SK-N-SH treated with all-trans-retinoic acid at 6 μM for 48 hours (cell line): ENCODE results near the gene HSDL1.

Source experiments
- ATAC-seq: fragments of 200-7000 bp; cut with Tn5 transposase; 3 replicates; pipeline ENCODE4 v1.9.1; 2020; ENCODE audit warnings: mild to moderate bottlenecking, moderate library complexity
- BACH2 ChIP-seq: fragments of 250-450 bp; sonication (Bioruptor Pico); IDR thresholded peaks from 2 replicates; pipeline ENCODE4 v1.9.0; 2021; ENCODE audit warnings: mild to moderate bottlenecking, borderline replicate concordance
- CSDC2 ChIP-seq: fragments of 250-450 bp; sonication (Bioruptor Pico); IDR thresholded peaks from 2 replicates; pipeline ENCODE4 v1.5.0; 2020; ENCODE audit warnings: mild to moderate bottlenecking, moderate library complexity
- ESRRG ChIP-seq: fragments of 250-450 bp; sonication (Bioruptor Pico); IDR thresholded peaks from 2 replicates; pipeline ENCODE4 v1.6.1; 2021; ENCODE audit warnings: mild to moderate bottlenecking
- GLIS3 ChIP-seq: fragments of 250-450 bp; sonication (Bioruptor Pico); IDR thresholded peaks from 2 replicates; pipeline ENCODE4 v1.5.0; 2020; ENCODE audit warnings: mild to moderate bottlenecking, moderate library complexity
- ISL1 ChIP-seq: fragments of 250-450 bp; sonication (Bioruptor Pico); IDR thresholded peaks from 2 replicates; pipeline ENCODE4 v2.1.2; 2022; ENCODE audit warnings: mild to moderate bottlenecking, moderate library complexity
- OSR1 ChIP-seq: fragments of 250-450 bp; sonication (Bioruptor Pico); IDR thresholded peaks from 2 replicates; pipeline ENCODE4 v1.8.0; 2022; ENCODE audit warnings: moderate library complexity, mild to moderate bottlenecking, inconsistent platforms
- PPARA ChIP-seq: fragments of 250-450 bp; sonication (Bioruptor Pico); IDR thresholded peaks from 2 replicates; pipeline ENCODE4 v1.5.0; 2020; ENCODE audit warnings: mild to moderate bottlenecking, borderline replicate concordance
- RARB ChIP-seq: fragments of 250-450 bp; sonication (Bioruptor Pico); IDR thresholded peaks from 2 replicates; pipeline ENCODE4 v1.8.0; 2021; ENCODE audit warnings: mild to moderate bottlenecking, moderate library complexity
- SNAI2 ChIP-seq: fragments of 250-450 bp; sonication (Bioruptor Pico); IDR thresholded peaks from 2 replicates; pipeline ENCODE4 v1.5.0; 2020; ENCODE audit warnings: mild to moderate bottlenecking, moderate library complexity
- TCF4 ChIP-seq: fragments of 250-450 bp; sonication (Bioruptor Pico); IDR thresholded peaks from 2 replicates; pipeline ENCODE4 v1.8.0; 2021; ENCODE audit warnings: mild to moderate bottlenecking, moderate library complexity, borderline replicate concordance
- TOX ChIP-seq: fragments of 250-450 bp; sonication (Bioruptor Pico); IDR thresholded peaks from 2 replicates; pipeline ENCODE4 v1.8.0; 2021; ENCODE audit warnings: mild to moderate bottlenecking, moderate library complexity, borderline replicate concordance
- ZC3H10 ChIP-seq: fragments of 250-450 bp; sonication (Bioruptor Pico); IDR thresholded peaks from 2 replicates; pipeline ENCODE4 v1.5.1; 2021; ENCODE audit warnings: mild to moderate bottlenecking, moderate library complexity
- ZFP3 ChIP-seq: fragments of 250-450 bp; sonication (Bioruptor Pico); IDR thresholded peaks from 2 replicates; pipeline ENCODE4 v1.5.0; 2020; ENCODE audit warnings: mild to moderate bottlenecking, moderate library complexity
- ZFP30 ChIP-seq: fragments of 450-650 bp; formaldehyde crosslinking; IDR thresholded peaks from 2 replicates; pipeline ENCODE4 v1.5.0; 2022; ENCODE audit warnings: mild to moderate bottlenecking, moderate library complexity
- ZNF565 ChIP-seq: fragments of 450-650 bp; formaldehyde crosslinking; conservative IDR thresholded peaks from 2 replicates; pipeline ENCODE4 v1.5.0; 2020; ENCODE audit warnings: low read depth, mild to moderate bottlenecking, moderate library complexity
- ZNF8 ChIP-seq: fragments of 450-650 bp; formaldehyde crosslinking; IDR thresholded peaks from 2 replicates; pipeline ENCODE4 v1.5.0; 2020; ENCODE audit warnings: mild to moderate bottlenecking, moderate library complexity
- TF ChIP-seq, protein P1 (sequence below): fragments of 250-450 bp; sonication (Bioruptor Pico); IDR thresholded peaks from 2 replicates; pipeline ENCODE4 v1.8.0; 2021; ENCODE audit warnings: low read depth, mild to moderate bottlenecking, moderate library complexity, borderline replicate concordance
- TF ChIP-seq, protein P2 (sequence below): fragments of 250-450 bp; sonication (Bioruptor Pico); IDR thresholded peaks from 2 replicates; pipeline ENCODE4 v1.5.1; 2020; ENCODE audit warnings: low read depth, mild to moderate bottlenecking, moderate library complexity
- TF ChIP-seq, protein P3 (sequence below): fragments of 250-450 bp; sonication (Bioruptor Pico); IDR thresholded peaks from 2 replicates; pipeline ENCODE4 v1.8.0; 2020; ENCODE audit warnings: mild to moderate bottlenecking, moderate library complexity, borderline replicate concordance
- TF ChIP-seq, protein P4 (sequence below): fragments of 250-450 bp; sonication (Bioruptor Pico); IDR thresholded peaks from 2 replicates; pipeline ENCODE4 v1.5.1; 2021; ENCODE audit warnings: mild to moderate bottlenecking, moderate library complexity
- TF ChIP-seq, protein P5 (sequence below): fragments of 250-450 bp; sonication (Bioruptor Pico); IDR thresholded peaks from 2 replicates; pipeline ENCODE4 v1.5.0; 2020; ENCODE audit warnings: mild to moderate bottlenecking, moderate library complexity

Gene HSDL1

DNA sequence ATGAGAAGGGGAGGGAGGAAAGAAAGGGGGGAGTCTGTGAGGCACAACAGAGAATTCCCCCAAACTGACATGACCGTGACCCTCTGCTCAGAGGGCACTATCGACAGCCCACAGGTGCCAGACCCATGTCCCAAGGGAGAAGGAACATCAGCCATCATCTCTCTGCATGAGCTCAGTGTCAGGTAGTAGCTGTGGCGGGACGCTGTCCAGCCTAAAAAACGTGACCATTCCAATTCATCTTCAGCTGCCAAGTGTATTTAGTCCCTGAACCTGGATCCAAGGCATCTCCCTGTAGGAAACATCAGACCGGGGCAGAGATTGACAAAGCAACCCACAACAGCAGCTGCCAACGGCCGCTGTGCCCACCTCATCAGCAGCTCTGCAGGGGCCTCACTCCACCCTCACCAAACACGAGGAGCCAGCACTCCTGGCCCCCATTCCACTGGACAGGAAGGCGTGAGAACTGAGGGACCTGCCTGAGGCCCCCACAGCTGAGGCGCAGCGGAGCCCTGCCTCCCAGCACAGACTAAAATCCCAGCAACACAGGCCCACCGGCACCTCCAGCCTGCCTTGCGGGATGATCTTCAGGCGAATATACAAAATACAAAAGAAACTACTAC lies 33.3 kb upstream of the HSDL1 start:
- TF ChIP-seq OSR1: no peak
- TF ChIP-seq CSDC2 (CRISPR knock-in tag): no peak
- TF ChIP-seq ZFP30 (CRISPR knock-in tag): no peak
- no peak for TF ChIP-seq ESRRG (CRISPR knock-in tag)
- TF ChIP-seq, protein P1, sequence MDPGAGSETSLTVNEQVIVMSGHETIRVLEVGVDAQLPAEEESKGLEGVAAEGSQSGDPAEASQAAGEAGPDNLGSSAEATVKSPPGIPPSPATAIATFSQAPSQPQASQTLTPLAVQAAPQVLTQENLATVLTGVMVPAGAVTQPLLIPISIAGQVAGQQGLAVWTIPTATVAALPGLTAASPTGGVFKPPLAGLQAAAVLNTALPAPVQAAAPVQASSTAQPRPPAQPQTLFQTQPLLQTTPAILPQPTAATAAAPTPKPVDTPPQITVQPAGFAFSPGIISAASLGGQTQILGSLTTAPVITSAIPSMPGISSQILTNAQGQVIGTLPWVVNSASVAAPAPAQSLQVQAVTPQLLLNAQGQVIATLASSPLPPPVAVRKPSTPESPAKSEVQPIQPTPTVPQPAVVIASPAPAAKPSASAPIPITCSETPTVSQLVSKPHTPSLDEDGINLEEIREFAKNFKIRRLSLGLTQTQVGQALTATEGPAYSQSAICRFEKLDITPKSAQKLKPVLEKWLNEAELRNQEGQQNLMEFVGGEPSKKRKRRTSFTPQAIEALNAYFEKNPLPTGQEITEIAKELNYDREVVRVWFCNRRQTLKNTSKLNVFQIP (CRISPR knock-in tag): no peak
- TF ChIP-seq GLIS3 (CRISPR knock-in tag): no peak
- TF ChIP-seq TOX (CRISPR knock-in tag): no peak
- no peak for TF ChIP-seq SNAI2 (CRISPR knock-in tag)
- no peak for TF ChIP-seq PPARA (CRISPR knock-in tag)
- TF ChIP-seq ISL1: no peak
- no peak for TF ChIP-seq RARB (CRISPR knock-in tag)
- TF ChIP-seq, protein P2, sequence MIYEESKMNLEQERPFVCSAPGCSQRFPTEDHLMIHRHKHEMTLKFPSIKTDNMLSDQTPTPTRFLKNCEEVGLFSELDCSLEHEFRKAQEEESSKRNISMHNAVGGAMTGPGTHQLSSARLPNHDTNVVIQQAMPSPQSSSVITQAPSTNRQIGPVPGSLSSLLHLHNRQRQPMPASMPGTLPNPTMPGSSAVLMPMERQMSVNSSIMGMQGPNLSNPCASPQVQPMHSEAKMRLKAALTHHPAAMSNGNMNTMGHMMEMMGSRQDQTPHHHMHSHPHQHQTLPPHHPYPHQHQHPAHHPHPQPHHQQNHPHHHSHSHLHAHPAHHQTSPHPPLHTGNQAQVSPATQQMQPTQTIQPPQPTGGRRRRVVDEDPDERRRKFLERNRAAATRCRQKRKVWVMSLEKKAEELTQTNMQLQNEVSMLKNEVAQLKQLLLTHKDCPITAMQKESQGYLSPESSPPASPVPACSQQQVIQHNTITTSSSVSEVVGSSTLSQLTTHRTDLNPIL (CRISPR knock-in tag): no peak
- TF ChIP-seq, protein P3, sequence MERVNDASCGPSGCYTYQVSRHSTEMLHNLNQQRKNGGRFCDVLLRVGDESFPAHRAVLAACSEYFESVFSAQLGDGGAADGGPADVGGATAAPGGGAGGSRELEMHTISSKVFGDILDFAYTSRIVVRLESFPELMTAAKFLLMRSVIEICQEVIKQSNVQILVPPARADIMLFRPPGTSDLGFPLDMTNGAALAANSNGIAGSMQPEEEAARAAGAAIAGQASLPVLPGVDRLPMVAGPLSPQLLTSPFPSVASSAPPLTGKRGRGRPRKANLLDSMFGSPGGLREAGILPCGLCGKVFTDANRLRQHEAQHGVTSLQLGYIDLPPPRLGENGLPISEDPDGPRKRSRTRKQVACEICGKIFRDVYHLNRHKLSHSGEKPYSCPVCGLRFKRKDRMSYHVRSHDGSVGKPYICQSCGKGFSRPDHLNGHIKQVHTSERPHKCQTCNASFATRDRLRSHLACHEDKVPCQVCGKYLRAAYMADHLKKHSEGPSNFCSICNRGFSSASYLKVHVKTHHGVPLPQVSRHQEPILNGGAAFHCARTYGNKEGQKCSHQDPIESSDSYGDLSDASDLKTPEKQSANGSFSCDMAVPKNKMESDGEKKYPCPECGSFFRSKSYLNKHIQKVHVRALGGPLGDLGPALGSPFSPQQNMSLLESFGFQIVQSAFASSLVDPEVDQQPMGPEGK (CRISPR knock-in tag): no peak
- TF ChIP-seq TCF4 (CRISPR knock-in tag): no peak
- TF ChIP-seq, protein P4, sequence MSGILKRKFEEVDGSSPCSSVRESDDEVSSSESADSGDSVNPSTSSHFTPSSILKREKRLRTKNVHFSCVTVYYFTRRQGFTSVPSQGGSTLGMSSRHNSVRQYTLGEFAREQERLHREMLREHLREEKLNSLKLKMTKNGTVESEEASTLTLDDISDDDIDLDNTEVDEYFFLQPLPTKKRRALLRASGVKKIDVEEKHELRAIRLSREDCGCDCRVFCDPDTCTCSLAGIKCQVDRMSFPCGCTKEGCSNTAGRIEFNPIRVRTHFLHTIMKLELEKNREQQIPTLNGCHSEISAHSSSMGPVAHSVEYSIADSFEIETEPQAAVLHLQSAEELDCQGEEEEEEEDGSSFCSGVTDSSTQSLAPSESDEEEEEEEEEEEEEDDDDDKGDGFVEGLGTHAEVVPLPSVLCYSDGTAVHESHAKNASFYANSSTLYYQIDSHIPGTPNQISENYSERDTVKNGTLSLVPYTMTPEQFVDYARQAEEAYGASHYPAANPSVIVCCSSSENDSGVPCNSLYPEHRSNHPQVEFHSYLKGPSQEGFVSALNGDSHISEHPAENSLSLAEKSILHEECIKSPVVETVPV (CRISPR knock-in tag): no peak
- TF ChIP-seq ZNF8 (CRISPR knock-in tag): no peak
- TF ChIP-seq, protein P5, sequence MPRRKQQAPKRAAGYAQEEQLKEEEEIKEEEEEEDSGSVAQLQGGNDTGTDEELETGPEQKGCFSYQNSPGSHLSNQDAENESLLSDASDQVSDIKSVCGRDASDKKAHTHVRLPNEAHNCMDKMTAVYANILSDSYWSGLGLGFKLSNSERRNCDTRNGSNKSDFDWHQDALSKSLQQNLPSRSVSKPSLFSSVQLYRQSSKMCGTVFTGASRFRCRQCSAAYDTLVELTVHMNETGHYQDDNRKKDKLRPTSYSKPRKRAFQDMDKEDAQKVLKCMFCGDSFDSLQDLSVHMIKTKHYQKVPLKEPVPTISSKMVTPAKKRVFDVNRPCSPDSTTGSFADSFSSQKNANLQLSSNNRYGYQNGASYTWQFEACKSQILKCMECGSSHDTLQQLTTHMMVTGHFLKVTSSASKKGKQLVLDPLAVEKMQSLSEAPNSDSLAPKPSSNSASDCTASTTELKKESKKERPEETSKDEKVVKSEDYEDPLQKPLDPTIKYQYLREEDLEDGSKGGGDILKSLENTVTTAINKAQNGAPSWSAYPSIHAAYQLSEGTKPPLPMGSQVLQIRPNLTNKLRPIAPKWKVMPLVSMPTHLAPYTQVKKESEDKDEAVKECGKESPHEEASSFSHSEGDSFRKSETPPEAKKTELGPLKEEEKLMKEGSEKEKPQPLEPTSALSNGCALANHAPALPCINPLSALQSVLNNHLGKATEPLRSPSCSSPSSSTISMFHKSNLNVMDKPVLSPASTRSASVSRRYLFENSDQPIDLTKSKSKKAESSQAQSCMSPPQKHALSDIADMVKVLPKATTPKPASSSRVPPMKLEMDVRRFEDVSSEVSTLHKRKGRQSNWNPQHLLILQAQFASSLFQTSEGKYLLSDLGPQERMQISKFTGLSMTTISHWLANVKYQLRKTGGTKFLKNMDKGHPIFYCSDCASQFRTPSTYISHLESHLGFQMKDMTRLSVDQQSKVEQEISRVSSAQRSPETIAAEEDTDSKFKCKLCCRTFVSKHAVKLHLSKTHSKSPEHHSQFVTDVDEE: no peak
- TF ChIP-seq BACH2 (CRISPR knock-in tag): no peak
- TF ChIP-seq ZC3H10 (CRISPR knock-in tag): no peak
- TF ChIP-seq ZNF565 (CRISPR knock-in tag): no peak
- ATAC-seq: no peak

DNA sequence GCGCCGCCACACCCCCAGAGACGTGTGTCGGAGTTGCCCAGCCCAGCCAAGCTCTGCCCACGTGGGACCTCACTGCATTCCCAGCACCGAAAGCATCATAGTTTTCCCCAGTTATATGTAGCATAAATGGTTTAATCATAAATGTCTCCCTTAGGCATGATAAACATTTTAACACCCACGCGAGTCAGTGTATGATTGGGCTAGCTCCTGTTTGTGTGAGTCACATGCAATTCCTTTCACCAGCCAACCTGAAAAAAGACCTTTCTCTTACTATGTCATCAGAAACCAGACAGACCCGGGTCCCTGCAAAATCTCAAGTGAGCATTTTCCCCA lies 32.7 kb upstream of the HSDL1 start:
- ATAC-seq: no peak; the same call in 2 of the 3 replicates
- TF ChIP-seq, protein P2 (CRISPR knock-in tag): no peak
- TF ChIP-seq, protein P4 (CRISPR knock-in tag): no peak
- TF ChIP-seq GLIS3 (CRISPR knock-in tag) (no peak), BACH2 (CRISPR knock-in tag) (no peak), ZC3H10 (CRISPR knock-in tag) (no peak), CSDC2 (CRISPR knock-in tag) (no peak), ZFP3 (no peak), ZFP30 (CRISPR knock-in tag) (no peak), ESRRG (CRISPR knock-in tag) (no peak), SNAI2 (CRISPR knock-in tag) (no peak)
- TF ChIP-seq, protein P1 (CRISPR knock-in tag): no peak
- TF ChIP-seq, protein P3 (CRISPR knock-in tag): no peak
